IPS-18c (cell line): Measurements from ENCODE around the gene MTRR.

Experiments used
- H3K4me3 ChIP-seq: 2 replicates; pipeline ENCODE4 v1.7.0; 2013; ENCODE audit warnings: low read depth, mild to moderate bottlenecking, low read length, moderate library complexity; ENCODE audit not compliant: insufficient read depth
- H3K9me3 ChIP-seq: one replicate; pipeline ENCODE4 v1.6.1; 2013; ENCODE audit warnings: mild to moderate bottlenecking, low read length, moderate library complexity; ENCODE audit not compliant: control insufficient read depth, insufficient read depth

Gene MTRR

GRCh38 chr5:7851617-7852289, 17.2 kb upstream of the MTRR start:
- Histone ChIP-seq H3K4me3 (peak overlapping the region; percentile 68; the same call in 1 of the 2 replicates), H3K9me3 (no peaks in the 10 kb centered on the region)

- Histone ChIP-seq H3K4me3 (no peak overlapping the region), H3K9me3 (no peaks in the 10 kb centered on the region)
These were observed 16.4 kb upstream of the MTRR start for GRCh38 chr5:7852542-7852941.

DNA sequence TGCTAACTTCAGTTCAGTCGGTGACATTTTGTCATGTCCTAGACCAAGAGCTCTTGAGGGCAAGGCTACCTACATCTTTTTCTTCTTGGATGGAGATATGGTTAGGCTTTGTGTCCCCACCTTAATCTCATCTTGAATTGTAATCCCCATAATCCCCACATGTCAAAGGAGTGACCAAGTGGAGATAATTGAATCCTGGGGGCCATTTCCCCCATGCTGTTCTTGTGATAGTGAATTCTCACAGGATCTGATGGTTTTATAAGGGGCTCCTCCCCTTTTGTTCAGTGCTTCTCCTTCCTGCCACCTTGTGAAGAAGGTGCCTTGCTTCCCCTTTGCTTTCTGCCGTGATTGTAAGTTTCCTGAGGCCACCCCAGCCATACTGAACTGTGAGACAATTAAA, 16.0 kb upstream of the MTRR start:
- H3K4me3 ChIP-seq, result no peak overlapping the region

DNA sequence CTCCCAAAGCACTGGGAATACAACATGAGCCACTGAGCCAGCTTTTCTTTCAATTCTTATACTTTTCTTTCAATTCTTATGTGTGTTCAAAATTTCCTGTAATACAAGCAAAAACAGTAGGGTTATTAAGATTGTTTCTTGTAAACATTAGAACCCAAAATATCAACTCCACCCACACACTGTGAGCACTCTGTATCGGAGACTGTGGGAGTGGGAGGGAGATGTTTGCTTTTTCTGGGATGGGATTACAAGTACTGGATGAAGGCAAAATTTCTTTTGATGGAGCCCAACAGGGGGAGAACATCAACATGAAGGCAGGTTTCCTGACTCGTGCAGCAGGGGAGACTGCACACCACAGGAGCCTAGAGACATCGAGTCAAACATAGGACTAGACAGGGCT, 13.3 kb upstream of the MTRR start:
- H3K4me3 ChIP-seq, result no peak overlapping the region
- no peaks in the 10 kb centered on the region for H3K9me3 ChIP-seq

More for the DNA sequence above, 16.0 kb upstream of the MTRR start:
- H3K9me3 ChIP-seq, result no peaks in the 10 kb centered on the region

GRCh38 chr5:7856855-7857254, 12.1 kb upstream of the MTRR start:
- no peaks in the 10 kb centered on the region for H3K9me3 ChIP-seq

DNA sequence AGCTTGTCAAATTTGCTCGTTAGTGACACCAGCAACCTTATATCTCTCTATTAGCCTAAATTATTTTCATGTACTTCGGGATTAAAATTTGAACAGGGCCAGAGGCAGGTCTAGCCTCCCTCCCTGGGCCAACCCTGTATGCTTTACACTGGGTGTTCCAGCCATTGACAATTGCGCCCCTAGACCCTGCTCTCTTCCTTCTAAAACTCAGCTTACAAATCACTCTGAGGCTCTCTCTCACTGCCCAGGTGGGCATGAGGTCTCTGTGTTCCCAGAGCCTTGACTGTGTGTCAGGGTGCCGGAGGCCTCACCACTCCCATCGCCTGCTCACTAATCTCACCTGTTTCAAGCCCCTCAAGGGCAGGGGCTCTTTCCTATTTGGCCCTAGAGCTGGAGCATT, 11.6 kb upstream of the MTRR start:
- Histone ChIP-seq H3K4me3 (no peak overlapping the region), H3K9me3 (no peaks in the 10 kb centered on the region)

More at GRCh38 chr5:7856855-7857254, 12.1 kb upstream of the MTRR start:
- H3K4me3 ChIP-seq, result no peak overlapping the region

DNA sequence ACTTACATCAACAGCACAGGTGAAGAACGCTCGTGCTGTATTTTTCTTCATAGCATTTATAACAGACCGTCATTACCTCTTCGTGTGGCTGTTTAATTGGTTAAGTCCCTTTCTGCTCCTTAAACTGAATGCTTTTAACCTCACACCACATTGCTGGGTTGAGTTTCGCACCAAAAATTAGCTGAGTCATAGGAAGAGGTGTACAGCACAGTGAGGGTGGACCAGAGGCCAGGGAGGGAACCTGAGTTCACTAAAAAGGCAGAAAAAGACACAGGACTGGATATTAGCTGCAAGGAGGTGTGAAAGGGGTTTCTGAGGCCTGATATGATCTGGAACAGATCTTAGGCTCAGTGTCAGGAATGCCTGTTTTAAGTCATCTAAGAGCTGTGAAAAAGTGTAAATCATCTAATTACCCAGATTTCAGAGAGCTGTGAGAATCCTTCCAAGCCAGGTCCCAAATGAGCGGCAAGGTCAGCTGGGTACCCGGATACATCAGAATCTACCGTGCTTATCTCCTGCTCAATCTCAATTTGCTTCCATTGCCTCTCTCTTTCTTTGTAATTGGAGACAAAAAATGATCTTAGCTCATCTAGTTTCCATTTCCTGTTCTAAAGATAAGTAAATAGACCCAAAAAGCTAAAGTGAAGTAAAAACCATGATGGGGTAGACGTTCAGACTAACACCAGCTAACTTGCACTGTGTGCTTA, 10.9 kb upstream of the MTRR start:
- H3K9me3 ChIP-seq, result no peaks in the 10 kb centered on the region

GRCh38 chr5:7866196-7866595, 2.8 kb upstream of the MTRR start:
- no peak overlapping the region for H3K4me3 ChIP-seq
- no peaks in the 10 kb centered on the region for H3K9me3 ChIP-seq

More for the DNA sequence above, 10.9 kb upstream of the MTRR start:
- H3K4me3 ChIP-seq, result no peak overlapping the region

- no peak overlapping the region for H3K4me3 ChIP-seq
These were observed 1.7 kb upstream of the MTRR start for GRCh38 chr5:7867260-7867659.

GRCh38 chr5:7868427-7868772, 548 bp upstream of the MTRR start:
- Histone ChIP-seq H3K9me3 (no peaks in the 10 kb centered on the region), H3K4me3 (peak overlapping the region; percentile 84)

More at GRCh38 chr5:7867260-7867659, 1.7 kb upstream of the MTRR start:
- no peaks in the 10 kb centered on the region for H3K9me3 ChIP-seq

DNA sequence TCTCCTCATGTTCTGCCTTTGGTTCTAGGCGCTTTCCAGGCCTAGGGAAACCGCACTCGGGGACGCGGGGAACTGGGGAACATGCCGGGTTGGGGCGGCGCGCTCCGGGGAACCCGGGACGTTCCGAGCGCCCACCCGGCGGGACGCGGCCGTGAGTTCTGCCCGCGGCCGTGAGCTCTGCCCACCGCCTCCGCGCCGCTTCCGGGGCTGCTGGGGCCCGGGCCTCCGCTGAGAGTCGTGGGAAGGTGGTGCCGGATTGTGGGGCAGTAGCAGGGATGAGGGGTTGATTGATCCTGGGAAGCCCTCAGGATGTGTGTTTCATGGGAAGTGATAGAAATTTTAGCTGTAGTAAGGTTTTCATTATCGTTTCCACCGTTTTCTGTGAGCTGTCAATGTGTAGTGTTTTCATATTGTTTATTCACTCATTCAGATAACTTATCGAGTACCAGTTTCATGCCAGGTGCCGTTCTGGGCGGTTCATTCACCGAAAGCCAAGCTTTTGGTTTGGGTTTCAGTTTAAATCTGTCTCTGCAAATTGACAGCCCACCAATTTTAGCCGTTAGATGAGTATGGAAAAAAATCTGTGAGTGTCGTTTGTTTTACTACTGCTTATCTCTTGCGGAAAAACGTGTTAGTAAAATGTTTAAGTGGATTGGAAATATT, 657 bp downstream of the MTRR start:
- peak overlapping the region; percentile 84 for H3K4me3 ChIP-seq
- no peaks in the 10 kb centered on the region for H3K9me3 ChIP-seq

- Histone ChIP-seq H3K9me3 (no peaks in the 10 kb centered on the region), H3K4me3 (no peak overlapping the region)
These were observed 2.7 kb downstream of the MTRR start for GRCh38 chr5:7871653-7872052.

DNA sequence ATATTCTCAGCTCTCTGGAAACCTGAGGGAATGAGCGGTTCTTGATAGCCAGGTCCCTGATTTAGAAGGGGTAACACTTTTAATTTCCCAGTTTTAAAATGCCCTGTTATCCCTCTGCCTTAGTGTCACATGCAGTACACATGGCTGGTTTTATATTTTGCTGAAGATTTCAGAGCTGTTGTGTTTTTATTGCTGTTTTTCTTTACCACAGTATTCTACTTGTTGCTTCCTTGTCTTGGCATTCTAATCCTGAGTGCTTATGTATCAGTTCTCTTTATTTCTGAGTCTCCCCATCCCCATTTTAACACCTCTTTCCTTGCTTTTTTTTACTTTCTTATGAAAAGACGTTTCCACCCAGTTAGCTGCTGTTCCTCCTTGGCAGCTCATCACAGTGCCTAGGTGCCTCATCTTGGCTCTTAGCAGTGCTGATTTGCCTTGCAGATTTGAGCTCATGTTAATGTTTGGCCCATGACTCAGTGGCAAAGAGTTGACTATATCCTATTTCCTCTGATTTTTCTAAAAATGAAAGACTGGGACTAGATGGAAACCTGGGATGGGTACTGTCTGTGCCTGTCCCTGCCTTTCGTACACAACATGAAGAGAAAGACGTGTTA, 3.7 kb downstream of the MTRR start:
- Histone ChIP-seq H3K9me3 (no peaks in the 10 kb centered on the region), H3K4me3 (no peak overlapping the region)

DNA sequence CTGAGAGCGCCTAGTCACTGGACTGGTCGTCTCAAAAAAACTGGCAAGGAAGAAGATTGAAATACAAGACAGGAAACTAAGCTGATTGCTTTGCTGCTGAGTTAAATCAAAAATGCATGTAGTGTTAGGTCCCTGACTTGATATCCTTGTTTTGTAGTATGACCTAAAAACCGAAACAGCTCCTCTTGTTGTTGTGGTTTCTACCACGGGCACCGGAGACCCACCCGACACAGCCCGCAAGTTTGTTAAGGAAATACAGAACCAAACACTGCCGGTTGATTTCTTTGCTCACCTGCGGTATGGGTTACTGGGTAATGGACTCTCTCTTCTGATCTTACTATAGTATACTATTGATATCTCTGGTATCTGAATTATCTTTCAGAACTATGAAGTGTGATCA, 4.3 kb downstream of the MTRR start:
- no peak overlapping the region for H3K4me3 ChIP-seq
- no peaks in the 10 kb centered on the region for H3K9me3 ChIP-seq

DNA sequence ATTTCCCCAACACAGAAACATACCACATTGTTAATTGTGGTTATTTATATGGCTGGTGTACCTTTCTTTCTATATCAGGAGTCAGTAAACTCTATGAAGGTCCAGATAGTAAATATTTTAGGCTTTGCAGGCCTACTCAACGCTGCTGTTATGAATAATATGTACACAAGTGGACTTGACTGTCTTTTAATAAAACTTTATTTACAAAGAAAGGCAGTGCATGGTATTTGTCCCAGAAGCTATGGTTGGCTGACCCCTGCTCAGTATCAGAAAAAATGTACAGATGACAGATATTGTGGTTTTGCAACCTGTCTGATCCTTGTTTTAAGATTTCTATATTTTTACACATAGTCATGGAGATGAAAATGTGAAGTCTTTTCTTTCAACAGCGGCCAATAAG, 5.7 kb downstream of the MTRR start:
- no peaks in the 10 kb centered on the region for H3K9me3 ChIP-seq

GRCh38 chr5:7875151-7875550, 6.2 kb downstream of the MTRR start:
- no peaks in the 10 kb centered on the region for H3K9me3 ChIP-seq
- no peak overlapping the region for H3K4me3 ChIP-seq

More for the DNA sequence above, 5.7 kb downstream of the MTRR start:
- H3K4me3 ChIP-seq, result no peak overlapping the region

- no peaks in the 10 kb centered on the region for H3K9me3 ChIP-seq
- no peak overlapping the region for H3K4me3 ChIP-seq
These were observed 7.9 kb downstream of the MTRR start for GRCh38 chr5:7876867-7877266.

DNA sequence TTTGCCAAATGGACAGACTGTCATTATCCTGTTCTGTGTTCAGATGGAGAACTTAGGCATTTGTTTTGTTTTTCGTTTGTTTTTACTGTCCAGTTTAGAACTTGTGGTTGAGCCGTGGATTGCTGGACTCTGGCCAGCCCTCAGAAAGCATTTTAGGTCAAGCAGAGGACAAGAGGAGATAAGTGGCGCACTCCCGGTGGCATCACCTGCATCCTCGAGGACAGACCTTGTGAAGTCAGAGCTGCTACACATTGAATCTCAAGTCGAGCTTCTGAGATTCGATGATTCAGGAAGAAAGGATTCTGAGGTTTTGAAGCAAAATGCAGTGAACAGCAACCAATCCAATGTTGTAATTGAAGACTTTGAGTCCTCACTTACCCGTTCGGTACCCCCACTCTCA, 8.9 kb downstream of the MTRR start:
- no peaks in the 10 kb centered on the region for H3K9me3 ChIP-seq
- no peak overlapping the region for H3K4me3 ChIP-seq
